Trophoblast cell (in vitro differentiated cells and primary cell): Measurements from ENCODE around the gene TRIM41.

Experiments
- DNase-seq, 2 donors: peaks; one replicate each; pipeline ENCODE4 v3.0.0-alpha.2; 2016
- H2AFZ ChIP-seq: 2 replicates; pipeline ENCODE4 v1.6.1; 2013; ENCODE audit warnings: low read length, moderate library complexity, mild to moderate bottlenecking; ENCODE audit not compliant: insufficient read depth, poor library complexity
- H2AK5ac ChIP-seq: 2 replicates; pipeline ENCODE4 v1.6.1; 2013; ENCODE audit warnings: mild to moderate bottlenecking, low read length
- H2BK120ac ChIP-seq: 2 replicates; pipeline ENCODE4 v1.6.1; 2013; ENCODE audit warnings: low read length, mild to moderate bottlenecking, moderate library complexity; ENCODE audit not compliant: insufficient read depth, poor library complexity
- H2BK12ac ChIP-seq: 2 replicates; pipeline ENCODE4 v1.6.1; 2013; ENCODE audit warnings: mild to moderate bottlenecking, low read length, moderate library complexity
- H2BK5ac ChIP-seq: 2 replicates; pipeline ENCODE4 v1.6.1; 2013; ENCODE audit warnings: low read length, low read depth, moderate library complexity, mild to moderate bottlenecking; ENCODE audit not compliant: poor library complexity
- H3K14ac ChIP-seq: 2 replicates; pipeline ENCODE4 v1.6.1; 2013; ENCODE audit warnings: mild to moderate bottlenecking, low read length
- H3K18ac ChIP-seq: 2 replicates; pipeline ENCODE4 v1.6.1; 2013; ENCODE audit warnings: mild to moderate bottlenecking, low read length
- H3K23ac ChIP-seq: 2 replicates; pipeline ENCODE4 v1.6.1; 2013; ENCODE audit warnings: low read length
- H3K27ac ChIP-seq: 2 replicates; pipeline ENCODE4 v1.5.1; 2013; ENCODE audit warnings: low read depth, mild to moderate bottlenecking, inconsistent platforms, low read length, moderate library complexity
- H3K27me3 ChIP-seq: 2 replicates; pipeline ENCODE4 v1.6.1; 2013; ENCODE audit warnings: inconsistent platforms, mild to moderate bottlenecking, low read length, moderate library complexity; ENCODE audit not compliant: insufficient read depth
- H3K36me3 ChIP-seq, 2 experiments: 1 replicate in 1 of 2; 2 replicates in 1 of 2; pipeline ENCODE4 v1.6.1; 2013; ENCODE audit warnings: low read length in 2 of 2, mild to moderate bottlenecking in 2 of 2, moderate library complexity in 1 of 2; ENCODE audit not compliant: insufficient read depth in 2 of 2, control insufficient read depth in 1 of 2
- H3K4ac ChIP-seq: 2 replicates; pipeline ENCODE4 v1.6.1; 2013; ENCODE audit warnings: low read depth, mild to moderate bottlenecking, low read length, moderate library complexity
- H3K4me1 ChIP-seq, 2 experiments: 1 replicate in 1 of 2; 2 replicates in 1 of 2; pipeline ENCODE4 v1.6.1; 2013; ENCODE audit warnings: low read length in 2 of 2, mild to moderate bottlenecking in 2 of 2, moderate library complexity in 1 of 2; ENCODE audit not compliant: insufficient read depth in 2 of 2, control insufficient read depth in 1 of 2
- H3K4me2 ChIP-seq: 2 replicates; pipeline ENCODE4 v1.6.1; 2013; ENCODE audit warnings: inconsistent platforms, mild to moderate bottlenecking, low read length, moderate library complexity
- H3K4me3 ChIP-seq: 2 replicates; pipeline ENCODE4 v1.5.1; 2013; ENCODE audit warnings: mild to moderate bottlenecking, low read depth, low read length, inconsistent platforms
- H3K79me1 ChIP-seq: one replicate; pipeline ENCODE4 v1.6.1; 2013; ENCODE audit warnings: low read length
- H3K79me2 ChIP-seq: 2 replicates; pipeline ENCODE4 v1.6.1; 2013; ENCODE audit warnings: low read length, mild to moderate bottlenecking; ENCODE audit not compliant: control insufficient read depth, insufficient read depth, poor library complexity
- H3K9ac ChIP-seq: 2 replicates; pipeline ENCODE4 v1.6.1; 2013; ENCODE audit warnings: mild to moderate bottlenecking, low read length
- H3K9me3 ChIP-seq: 2 replicates; pipeline ENCODE4 v1.6.1; 2013; ENCODE audit warnings: low read depth, mild to moderate bottlenecking, control low read depth, inconsistent platforms, low read length; ENCODE audit not compliant: insufficient read depth
- H4K12ac ChIP-seq: 2 replicates; pipeline ENCODE4 v1.6.1; 2013; ENCODE audit warnings: low read depth, mild to moderate bottlenecking, low read length, moderate library complexity
- H4K8ac ChIP-seq: 2 replicates; pipeline ENCODE4 v1.6.1; 2013; ENCODE audit warnings: low read depth, mild to moderate bottlenecking, low read length, moderate library complexity
- H4K91ac ChIP-seq: one replicate; pipeline ENCODE4 v1.6.1; 2013; ENCODE audit warnings: low read depth, mild to moderate bottlenecking, low read length, moderate library complexity
- WGBS: extraction: QIAGEN DNeasy Blood & Tissue Kit; methylation state at CpG from one replicate; pipeline ENCODE4 v1.1.7; 2013; ENCODE audit warnings: missing lambda C conversion rate; ENCODE audit not compliant: insufficient read length, insufficient coverage; ENCODE audit errors: extremely low coverage; 5-methylcytosine and 5-hydroxymethylcytosine counted together

The TRIM41 gene

DNA sequence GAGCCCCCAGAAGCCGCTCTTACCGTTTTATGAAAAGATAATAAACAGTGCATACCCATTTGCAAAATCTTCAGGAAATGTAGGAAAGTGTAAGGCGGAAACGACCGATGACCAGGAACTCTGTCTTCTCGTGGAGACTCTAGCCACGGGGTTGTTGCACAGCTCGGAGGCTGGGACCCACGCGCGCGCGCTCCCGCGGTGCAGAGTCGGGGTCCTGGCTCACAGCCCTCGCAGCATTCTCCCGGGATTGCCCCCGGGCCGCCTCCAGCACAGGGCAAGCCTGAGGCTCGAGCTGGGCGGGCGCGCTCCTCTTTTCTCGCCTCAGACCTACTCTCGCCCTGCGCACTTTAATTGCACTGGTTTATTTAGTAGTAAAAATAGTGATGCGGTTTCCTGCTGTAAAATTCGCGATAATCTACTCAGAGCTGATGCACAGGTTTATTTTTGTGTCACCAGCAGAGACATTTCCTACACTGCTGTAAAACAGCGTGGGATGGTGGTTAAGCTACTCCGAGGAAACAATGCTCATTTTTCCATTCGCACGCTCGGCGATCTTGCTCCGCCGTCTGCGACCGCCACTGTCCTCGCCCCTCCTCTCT, 33.6 kb upstream of the TRIM41 start:
- WGBS, result no CpG with 5 or more reads among the region's 41 CpGs
- Histone ChIP-seq H3K9ac (no peak overlapping the region), H3K23ac (no peak overlapping the region), H3K79me2 (peaks cover 6% of the 10 kb centered on the region), H4K91ac (no peak overlapping the region), H2BK120ac (no peak overlapping the region), H3K4me1 (peaks cover 4% of the 10 kb centered on the region in 2 experiments), H3K27me3 (peaks cover 10% of the 10 kb centered on the region), H3K27ac (no peak overlapping the region), H2AFZ (peak overlapping the region; percentile 77), H2BK12ac (no peak overlapping the region), H4K8ac (no peak overlapping the region), H4K12ac (no peak overlapping the region), H3K4me2 (peak overlapping the region; percentile 100), H3K4me3 (peak overlapping the region; percentile 86), H3K14ac (no peak overlapping the region), H2AK5ac (no peak overlapping the region), H3K79me1 (peaks cover 7% of the 10 kb centered on the region), H3K36me3 (no peaks in the 10 kb centered on the region), H3K18ac (no peak overlapping the region), H3K4ac (no peak overlapping the region), H3K9me3 (no peaks in the 10 kb centered on the region), H2BK5ac (no peak overlapping the region)
- DNase-seq, result peak in 1 of 2 donors; percentile 55

DNA sequence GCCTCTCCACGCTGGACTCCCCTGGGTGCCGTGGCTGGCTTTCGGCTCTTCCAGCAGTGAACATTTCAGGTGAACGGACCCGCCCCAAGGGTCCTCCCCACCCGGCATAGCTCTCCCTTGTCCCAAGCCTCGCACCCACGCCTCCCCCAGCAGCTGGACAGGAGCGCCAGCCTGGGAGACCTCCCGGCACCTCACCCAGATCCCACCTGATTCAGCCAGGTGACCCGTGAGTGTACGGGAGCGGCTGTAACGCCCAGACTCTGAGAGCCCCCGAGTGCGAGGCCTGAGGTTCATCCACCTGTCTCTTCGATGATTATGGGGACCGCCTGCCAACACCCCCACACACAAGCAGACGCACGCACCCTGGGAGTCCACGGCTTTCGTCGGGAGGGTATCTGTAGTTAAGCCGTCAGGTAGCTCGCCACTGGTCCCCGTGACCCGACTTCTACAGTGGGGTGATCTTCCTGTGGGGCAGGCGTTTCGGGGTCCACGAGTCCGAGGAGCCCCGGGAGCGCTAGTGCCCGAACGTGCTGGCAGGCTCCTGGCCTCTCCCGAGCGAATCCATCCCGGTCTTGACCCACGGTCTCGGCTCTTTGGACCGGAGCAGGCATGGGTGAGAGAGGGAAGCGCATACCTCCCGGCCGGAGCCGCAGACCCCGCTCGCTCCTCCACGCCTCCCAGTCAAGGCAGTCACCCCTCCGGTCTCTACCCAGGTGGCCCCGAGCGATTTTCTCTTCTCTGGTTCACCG, 32.9 kb upstream of the TRIM41 start:
- peaks cover 4% of the 10 kb centered on the region in 2 experiments for H3K4me1 ChIP-seq

DNA sequence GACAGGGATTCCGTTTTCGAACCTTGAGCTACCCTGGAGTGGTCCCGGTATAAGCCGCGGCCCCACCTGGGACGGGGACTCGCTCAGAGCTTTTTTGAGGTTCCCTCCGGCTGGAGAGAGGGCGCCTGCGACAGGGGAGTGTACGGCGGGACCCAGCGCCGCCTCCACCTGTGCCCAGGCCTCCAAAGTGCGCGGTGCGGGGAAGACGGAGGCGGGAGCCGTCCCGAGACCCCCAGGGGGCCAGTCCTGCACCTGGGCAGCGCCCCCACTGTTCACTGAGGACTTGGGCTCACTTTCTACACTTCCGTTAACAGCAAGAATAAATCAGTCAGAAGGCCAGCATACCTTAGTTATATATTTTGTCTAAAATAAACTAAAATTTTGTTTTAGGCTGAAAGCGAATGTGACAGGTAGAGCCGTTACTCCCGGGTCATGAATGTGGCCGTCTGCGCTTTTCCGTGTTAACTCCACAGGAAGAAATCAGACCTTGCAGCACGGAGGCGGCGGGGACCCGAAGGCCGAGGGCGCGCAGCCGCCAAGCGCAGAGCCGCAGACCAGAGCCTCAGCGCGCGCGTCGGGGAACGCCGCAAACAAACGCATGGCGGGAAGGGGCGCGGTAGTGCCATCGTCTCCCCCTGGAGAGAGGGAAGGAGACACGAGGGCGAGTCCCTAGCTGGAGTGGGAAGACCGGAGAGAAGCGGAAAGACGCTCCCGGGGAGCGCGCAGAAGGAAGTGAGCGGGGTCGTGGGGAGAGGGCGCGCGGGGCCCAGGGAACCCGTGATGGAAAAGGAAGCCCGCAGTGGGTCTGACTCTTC, 32.2 kb upstream of the TRIM41 start:
- H2BK5ac ChIP-seq, result no peak overlapping the region
- peaks cover 10% of the 10 kb centered on the region for H3K27me3 ChIP-seq
- peak overlapping the region; percentile 52 for H3K9ac ChIP-seq
- H4K91ac ChIP-seq, result peak overlapping the region; percentile 67
- peaks cover 6% of the 10 kb centered on the region for H3K79me2 ChIP-seq
- DNase-seq, result peak in 1 of 2 donors; percentile 62
- H2AFZ ChIP-seq, result peak overlapping the region; percentile 94
- H3K4ac ChIP-seq, result peak overlapping the region; percentile 8
- peak overlapping the region; percentile 42 for H3K18ac ChIP-seq
- H3K4me2 ChIP-seq, result peak overlapping the region; percentile 100
- H2BK120ac ChIP-seq, result peak overlapping the region; percentile 39
- H3K23ac ChIP-seq, result no peak overlapping the region
- peaks cover 6% of the 10 kb centered on the region for H3K79me1 ChIP-seq
- no peaks in the 10 kb centered on the region for H3K9me3 ChIP-seq
- H3K4me3 ChIP-seq, result peak overlapping the region; percentile 86
- no peak overlapping the region for H3K27ac ChIP-seq
- H2AK5ac ChIP-seq, result no peak overlapping the region
- WGBS, result no CpG with 5 or more reads among the region's 66 CpGs
- peaks cover 4% of the 10 kb centered on the region in 2 experiments for H3K4me1 ChIP-seq
- H3K36me3 ChIP-seq, result no peaks in the 10 kb centered on the region
- H2BK12ac ChIP-seq, result no peak overlapping the region
- H3K14ac ChIP-seq, result peak overlapping the region; percentile 54
- peak overlapping the region; percentile 81 for H4K8ac ChIP-seq
- peak overlapping the region; percentile 84 for H4K12ac ChIP-seq

More for the DNA sequence above, 32.9 kb upstream of the TRIM41 start:
- no peak overlapping the region for H3K27ac ChIP-seq
- no peak overlapping the region for H4K12ac ChIP-seq
- peaks cover 10% of the 10 kb centered on the region for H3K27me3 ChIP-seq
- H3K18ac ChIP-seq, result no peak overlapping the region
- peak in 1 of 2 donors; percentile 50 for DNase-seq
- H2BK5ac ChIP-seq, result no peak overlapping the region
- no peak overlapping the region for H2BK120ac ChIP-seq
- no peaks in the 10 kb centered on the region for H3K9me3 ChIP-seq
- H3K4ac ChIP-seq, result no peak overlapping the region
- H2BK12ac ChIP-seq, result no peak overlapping the region
- peak overlapping the region; percentile 100 for H3K4me2 ChIP-seq
- no peaks in the 10 kb centered on the region for H3K36me3 ChIP-seq
- H3K14ac ChIP-seq, result no peak overlapping the region
- H2AK5ac ChIP-seq, result no peak overlapping the region
- WGBS, result no CpG with 5 or more reads among the region's 52 CpGs
- peak overlapping the region; percentile 35 for H2AFZ ChIP-seq
- H4K91ac ChIP-seq, result no peak overlapping the region
- H3K79me1 ChIP-seq, result peaks cover 6% of the 10 kb centered on the region
- H4K8ac ChIP-seq, result no peak overlapping the region
- no peak overlapping the region for H3K23ac ChIP-seq
- H3K9ac ChIP-seq, result no peak overlapping the region
- peaks cover 6% of the 10 kb centered on the region for H3K79me2 ChIP-seq
- H3K4me3 ChIP-seq, result peak overlapping the region; percentile 86

GRCh38 chr5:181191526-181192336, 31.4 kb upstream of the TRIM41 start:
- peak overlapping the region; percentile 80 for H4K12ac ChIP-seq
- H3K4me2 ChIP-seq, result peak overlapping the region; percentile 100
- peak overlapping the region; percentile 60 for H3K4ac ChIP-seq
- peak overlapping the region; percentile 96 for H3K14ac ChIP-seq
- peak overlapping the region; percentile 57 for H3K9ac ChIP-seq
- H3K9me3 ChIP-seq, result no peaks in the 10 kb centered on the region
- no peak overlapping the region for H3K23ac ChIP-seq
- no peak overlapping the region for H2BK12ac ChIP-seq
- H2AK5ac ChIP-seq, result peak overlapping the region; percentile 21
- H2AFZ ChIP-seq, result peak overlapping the region; percentile 94
- peaks cover 6% of the 10 kb centered on the region for H3K79me2 ChIP-seq
- H3K27me3 ChIP-seq, result peaks cover 10% of the 10 kb centered on the region
- peaks cover 4% of the 10 kb centered on the region in 2 experiments for H3K4me1 ChIP-seq
- peaks cover 6% of the 10 kb centered on the region for H3K79me1 ChIP-seq
- H3K4me3 ChIP-seq, result peak overlapping the region; percentile 86
- DNase-seq, result peak; percentile 97 to 98
- WGBS, result no CpG with 5 or more reads among the region's 64 CpGs
- H3K18ac ChIP-seq, result peak overlapping the region; percentile 94
- H3K36me3 ChIP-seq, result no peaks in the 10 kb centered on the region
- peak overlapping the region; percentile 93 for H4K91ac ChIP-seq
- peak overlapping the region; percentile 74 for H2BK120ac ChIP-seq
- peak overlapping the region; percentile 99 for H4K8ac ChIP-seq
- no peak overlapping the region for H3K27ac ChIP-seq
- peak overlapping the region; percentile 44 for H2BK5ac ChIP-seq
